ENCODE measurements around the gene FAM227B.

DNA sequence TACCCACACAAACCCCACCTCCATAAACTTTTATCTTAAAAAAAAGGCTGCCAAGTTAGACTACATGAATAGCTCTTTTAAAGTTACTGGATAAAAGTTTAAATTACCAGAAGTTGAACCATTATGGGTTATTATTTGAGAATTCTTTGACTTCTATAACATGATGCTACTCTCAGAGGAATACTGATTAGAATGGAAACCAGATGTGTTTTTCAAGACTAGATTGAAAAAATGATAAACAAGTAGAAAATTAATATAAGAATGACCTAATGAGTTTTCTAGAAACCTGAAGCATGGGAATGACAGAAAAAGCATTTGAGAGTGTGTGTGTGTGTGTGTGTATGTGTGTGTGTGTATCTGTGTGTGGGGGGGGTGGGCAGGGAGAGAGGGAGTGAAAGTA is 210.0 kb downstream of the FAM227B start:
- TF ChIP-seq, protein P1, sequence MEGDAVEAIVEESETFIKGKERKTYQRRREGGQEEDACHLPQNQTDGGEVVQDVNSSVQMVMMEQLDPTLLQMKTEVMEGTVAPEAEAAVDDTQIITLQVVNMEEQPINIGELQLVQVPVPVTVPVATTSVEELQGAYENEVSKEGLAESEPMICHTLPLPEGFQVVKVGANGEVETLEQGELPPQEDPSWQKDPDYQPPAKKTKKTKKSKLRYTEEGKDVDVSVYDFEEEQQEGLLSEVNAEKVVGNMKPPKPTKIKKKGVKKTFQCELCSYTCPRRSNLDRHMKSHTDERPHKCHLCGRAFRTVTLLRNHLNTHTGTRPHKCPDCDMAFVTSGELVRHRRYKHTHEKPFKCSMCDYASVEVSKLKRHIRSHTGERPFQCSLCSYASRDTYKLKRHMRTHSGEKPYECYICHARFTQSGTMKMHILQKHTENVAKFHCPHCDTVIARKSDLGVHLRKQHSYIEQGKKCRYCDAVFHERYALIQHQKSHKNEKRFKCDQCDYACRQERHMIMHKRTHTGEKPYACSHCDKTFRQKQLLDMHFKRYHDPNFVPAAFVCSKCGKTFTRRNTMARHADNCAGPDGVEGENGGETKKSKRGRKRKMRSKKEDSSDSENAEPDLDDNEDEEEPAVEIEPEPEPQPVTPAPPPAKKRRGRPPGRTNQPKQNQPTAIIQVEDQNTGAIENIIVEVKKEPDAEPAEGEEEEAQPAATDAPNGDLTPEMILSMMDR (IDR thresholded peaks at IDR 0.05; ENCODE audit: low read length): no peak
- TF ChIP-seq EZH2 (IDR thresholded peaks at IDR 0.05; ENCODE audit: borderline replicate concordance, low read length): no peak

Data from OCI-LY1 (cell line).